ENCODE measurements around the gene CAMSAP3.

- no peak for TF ChIP-seq CTCF (IDR thresholded peaks at IDR 0.05 in 2 of 3, conservative IDR thresholded peaks at IDR 0.05 in 1 of 3; ENCODE audit: control insufficient read depth in 2 of 3, extremely low read depth in 1 of 3, insufficient read depth in 1 of 3, low read depth in 3 of 3, low read length in 3 of 3)
- TF ChIP-seq, protein P1, sequence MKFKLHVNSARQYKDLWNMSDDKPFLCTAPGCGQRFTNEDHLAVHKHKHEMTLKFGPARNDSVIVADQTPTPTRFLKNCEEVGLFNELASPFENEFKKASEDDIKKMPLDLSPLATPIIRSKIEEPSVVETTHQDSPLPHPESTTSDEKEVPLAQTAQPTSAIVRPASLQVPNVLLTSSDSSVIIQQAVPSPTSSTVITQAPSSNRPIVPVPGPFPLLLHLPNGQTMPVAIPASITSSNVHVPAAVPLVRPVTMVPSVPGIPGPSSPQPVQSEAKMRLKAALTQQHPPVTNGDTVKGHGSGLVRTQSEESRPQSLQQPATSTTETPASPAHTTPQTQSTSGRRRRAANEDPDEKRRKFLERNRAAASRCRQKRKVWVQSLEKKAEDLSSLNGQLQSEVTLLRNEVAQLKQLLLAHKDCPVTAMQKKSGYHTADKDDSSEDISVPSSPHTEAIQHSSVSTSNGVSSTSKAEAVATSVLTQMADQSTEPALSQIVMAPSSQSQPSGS (IDR thresholded peaks at IDR 0.05; ENCODE audit: low read length), result no peak
- TF ChIP-seq, protein P2, sequence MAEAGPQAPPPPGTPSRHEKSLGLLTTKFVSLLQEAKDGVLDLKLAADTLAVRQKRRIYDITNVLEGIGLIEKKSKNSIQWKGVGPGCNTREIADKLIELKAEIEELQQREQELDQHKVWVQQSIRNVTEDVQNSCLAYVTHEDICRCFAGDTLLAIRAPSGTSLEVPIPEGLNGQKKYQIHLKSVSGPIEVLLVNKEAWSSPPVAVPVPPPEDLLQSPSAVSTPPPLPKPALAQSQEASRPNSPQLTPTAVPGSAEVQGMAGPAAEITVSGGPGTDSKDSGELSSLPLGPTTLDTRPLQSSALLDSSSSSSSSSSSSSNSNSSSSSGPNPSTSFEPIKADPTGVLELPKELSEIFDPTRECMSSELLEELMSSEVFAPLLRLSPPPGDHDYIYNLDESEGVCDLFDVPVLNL (IDR thresholded peaks at IDR 0.05; ENCODE audit: low read depth, low read length), result no peak
- TF ChIP-seq TAF1 (IDR thresholded peaks at IDR 0.05; ENCODE audit: borderline replicate concordance, low read depth, low read length), result no peak
Measured at GRCh38 chr19:7612282-7613274, 16.9 kb downstream of the CAMSAP3 start.
